Tibial nerve (tissue), 4 donors: ENCODE data around the gene MDM4. TPM values are rescaled to one million over a fixed set of nuclear protein-coding genes. Genes with fewer than 3 reads are reported as not detected.
A peak's percentile ranks its signal among the peaks of the same experiment; 100 is the strongest.

Experiments used
- DNase-seq, 2 donors: peaks; one replicate each; pipeline ENCODE4 v3.0.0-alpha.2; 2019; ENCODE audit warnings: low spot score in 2 of 2
- H3K27ac ChIP-seq, 4 donors: fragments of 200-600 bp; sonication (generic) in 3 of 4; one replicate each; pipeline ENCODE4 v1.5.1; 2017 to 2019; ENCODE audit warnings: mild to moderate bottlenecking in 1 of 4
- H3K27me3 ChIP-seq, 2 donors: fragments of 200-600 bp; sonication (generic) in 1 of 2; one replicate each; pipeline versions ENCODE4 v1.5.1 to v1.6.0; 2017 to 2019
- H3K36me3 ChIP-seq, 3 donors: fragments of 200-600 bp; sonication (generic); one replicate each; pipeline ENCODE4 v1.5.1; 2018 to 2019
- H3K4me1 ChIP-seq, 4 donors: fragments of 200-600 bp; sonication (generic) in 3 of 4; one replicate each; pipeline ENCODE4 v1.5.1; 2017 to 2019
- H3K4me3 ChIP-seq, 4 donors: fragments of 200-600 bp; sonication (generic) in 3 of 4; one replicate each; pipeline ENCODE4 v1.5.1; 2017 to 2019; ENCODE audit warnings: mild to moderate bottlenecking in 1 of 4, moderate library complexity in 1 of 4
- H3K9me3 ChIP-seq, 4 donors: fragments of 200-600 bp; sonication (generic) in 3 of 4; one replicate each; pipeline ENCODE4 v1.5.1; 2017 to 2019
- EP300 ChIP-seq, 2 donors: sonication (generic); formaldehyde crosslinking; IDR thresholded peaks; one replicate each; pipeline ENCODE4 v1.6.1; 2017; ENCODE audit warnings: antibody characterized with exemption in 2 of 2, mild to moderate bottlenecking in 1 of 2
- POLR2A ChIP-seq, 2 donors: fragments of 450-650 bp; IDR thresholded peaks; one replicate each; pipeline ENCODE4 v1.6.1; 2017; ENCODE audit warnings: antibody characterized with exemption in 2 of 2, mild to moderate bottlenecking in 2 of 2, moderate library complexity in 2 of 2
- WGBS, 2 donors: methylation state at CpG; one replicate each; pipeline ENCODE4 v1.1.5; 2018; 5-methylcytosine and 5-hydroxymethylcytosine counted together
- total RNA-seq, 4 donors: library from RNA; depleted of rRNA; stranded (reverse); fragments of >200 nt; gene quantifications; one replicate each; pipeline ENCODE4 v1.1.0, GENCODE V29; 2016
- TF ChIP-seq, protein P1 (sequence below), 5 experiments: fragments of 200-600 bp in 3 of 5; fragments of 450-650 bp in 2 of 5; sonication (generic) in 3 of 5; IDR thresholded peaks; one replicate each; pipeline ENCODE4 v1.5.1; 2016 to 2019; ENCODE audit warnings: antibody characterized with exemption in 5 of 5, mild to moderate bottlenecking in 3 of 5, moderate library complexity in 2 of 5

Gene MDM4
- total RNA-seq, 4 donors from 2014 or later: 83.0 to 113 (median 101) TPM

DNA sequence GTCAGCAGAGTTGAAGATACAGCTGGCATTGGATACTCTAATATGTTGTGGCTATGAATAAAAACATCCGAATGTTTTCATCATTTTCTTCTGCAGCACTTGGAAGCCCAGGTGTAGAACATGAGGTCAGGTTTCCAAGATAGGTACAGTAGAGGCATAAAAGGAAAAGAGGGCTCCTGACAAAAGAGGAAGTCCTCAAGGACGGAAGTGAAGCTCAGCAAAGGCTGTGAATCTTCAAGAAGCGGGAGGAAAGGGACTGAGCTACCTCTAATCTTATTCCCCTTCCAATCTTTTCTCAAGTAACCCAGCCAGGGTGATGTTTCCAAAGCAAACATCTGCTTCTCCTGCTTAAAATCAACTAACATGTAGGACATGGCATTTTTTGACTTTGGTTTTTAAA lies 17.2 kb upstream of the MDM4 start:
- no peaks in the 10 kb centered on the region for H3K36me3 ChIP-seq
- H3K9me3 ChIP-seq: no peaks in the 10 kb centered on the region
- DNase-seq: no peak
- TF ChIP-seq, protein P1, sequence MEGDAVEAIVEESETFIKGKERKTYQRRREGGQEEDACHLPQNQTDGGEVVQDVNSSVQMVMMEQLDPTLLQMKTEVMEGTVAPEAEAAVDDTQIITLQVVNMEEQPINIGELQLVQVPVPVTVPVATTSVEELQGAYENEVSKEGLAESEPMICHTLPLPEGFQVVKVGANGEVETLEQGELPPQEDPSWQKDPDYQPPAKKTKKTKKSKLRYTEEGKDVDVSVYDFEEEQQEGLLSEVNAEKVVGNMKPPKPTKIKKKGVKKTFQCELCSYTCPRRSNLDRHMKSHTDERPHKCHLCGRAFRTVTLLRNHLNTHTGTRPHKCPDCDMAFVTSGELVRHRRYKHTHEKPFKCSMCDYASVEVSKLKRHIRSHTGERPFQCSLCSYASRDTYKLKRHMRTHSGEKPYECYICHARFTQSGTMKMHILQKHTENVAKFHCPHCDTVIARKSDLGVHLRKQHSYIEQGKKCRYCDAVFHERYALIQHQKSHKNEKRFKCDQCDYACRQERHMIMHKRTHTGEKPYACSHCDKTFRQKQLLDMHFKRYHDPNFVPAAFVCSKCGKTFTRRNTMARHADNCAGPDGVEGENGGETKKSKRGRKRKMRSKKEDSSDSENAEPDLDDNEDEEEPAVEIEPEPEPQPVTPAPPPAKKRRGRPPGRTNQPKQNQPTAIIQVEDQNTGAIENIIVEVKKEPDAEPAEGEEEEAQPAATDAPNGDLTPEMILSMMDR (IDR thresholded peaks at IDR 0.05): no peak
- TF ChIP-seq EP300 (IDR thresholded peaks at IDR 0.05) (no peak), POLR2A (IDR thresholded peaks at IDR 0.05) (no peak)
- WGBS, 2 donors: 70 to 75% methylated on average over 3 of the region's 3 CpGs
- H3K4me1 ChIP-seq: peaks cover 0 to 16% (median 5%) of the 10 kb centered on the region in 4 donors
- H3K27me3 ChIP-seq: no peaks in the 10 kb centered on the region
- no peak overlapping the region for H3K4me3 ChIP-seq
- no peak overlapping the region for H3K27ac ChIP-seq

DNA sequence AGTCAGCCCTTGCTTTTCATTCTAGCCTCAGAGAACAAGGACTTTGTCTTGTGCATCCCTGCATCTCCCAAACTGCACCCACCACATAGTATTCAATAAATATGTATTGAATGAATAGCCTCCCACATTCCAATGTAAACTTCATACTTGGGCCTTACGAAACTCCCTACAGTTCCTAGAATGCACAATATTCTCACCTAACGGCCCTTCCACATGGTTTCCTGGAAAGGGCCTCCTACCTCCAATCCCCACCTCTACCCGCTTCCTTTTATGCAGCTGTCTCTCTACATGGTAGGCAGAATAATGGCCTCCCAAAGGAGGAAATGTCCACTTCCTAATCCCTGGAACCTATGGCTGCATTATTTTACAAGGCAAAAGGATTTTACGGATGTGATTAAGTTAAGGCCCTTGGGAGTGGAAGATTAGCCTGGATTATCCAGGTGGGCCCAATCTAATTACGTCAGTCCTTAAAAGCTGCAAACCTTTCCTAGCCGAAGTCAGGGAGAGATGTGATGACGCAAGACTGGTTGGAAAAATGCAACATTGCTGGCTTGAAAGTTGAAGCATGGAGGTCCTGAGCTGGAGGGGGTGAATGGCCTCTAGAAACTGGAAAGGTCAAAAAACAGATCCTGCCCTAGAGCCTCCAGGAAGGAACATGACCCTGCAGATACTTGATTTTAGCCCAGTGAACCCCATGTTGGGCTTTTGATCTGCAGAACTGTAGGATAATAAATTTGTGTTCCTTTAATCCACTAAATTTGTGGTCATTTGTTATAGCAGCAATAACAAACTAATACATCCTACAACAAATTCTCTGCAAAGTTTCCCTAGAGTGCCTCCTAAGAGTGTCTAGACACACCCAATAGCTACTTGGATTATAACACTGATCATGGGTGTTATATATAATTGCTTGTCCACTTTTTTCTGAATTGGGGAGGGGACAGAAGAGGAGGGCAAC lies 16.4 kb upstream of the MDM4 start:
- H3K4me1 ChIP-seq: peaks cover 0 to 16% (median 5%) of the 10 kb centered on the region in 4 donors
- 79 to 80% methylated on average over 7 of the region's 7 CpGs for WGBS, 2 donors
- H3K4me3 ChIP-seq: no peak overlapping the region
- H3K27ac ChIP-seq: no peak overlapping the region
- TF ChIP-seq POLR2A (IDR thresholded peaks at IDR 0.05) (no peak), EP300 (IDR thresholded peaks at IDR 0.05) (no peak)
- TF ChIP-seq, protein P1 (IDR thresholded peaks at IDR 0.05): no peak
- H3K36me3 ChIP-seq: no peaks in the 10 kb centered on the region
- no peak for DNase-seq
- no peaks in the 10 kb centered on the region for H3K9me3 ChIP-seq
- no peaks in the 10 kb centered on the region for H3K27me3 ChIP-seq

DNA sequence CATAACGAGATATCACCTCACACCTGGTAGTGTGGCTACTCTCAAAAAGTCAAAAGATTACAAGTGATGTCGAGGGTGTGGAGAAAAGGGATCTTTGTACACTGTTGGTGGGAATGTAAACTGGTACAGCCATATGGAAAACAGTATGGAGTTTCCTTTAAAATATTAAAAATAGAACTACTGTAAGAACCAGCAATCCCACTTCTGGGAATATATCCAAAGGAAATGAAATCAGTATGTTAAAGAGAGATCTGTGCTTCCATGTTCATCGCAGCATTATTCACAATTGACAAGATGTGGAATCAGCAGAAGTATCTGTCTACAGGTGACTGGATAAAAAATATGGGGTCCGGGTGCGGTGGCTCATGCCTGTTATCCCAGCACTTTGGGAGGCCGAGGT lies 14.0 kb upstream of the MDM4 start:
- no peak overlapping the region for H3K4me3 ChIP-seq
- H3K27ac ChIP-seq: no peak overlapping the region
- H3K36me3 ChIP-seq: no peaks in the 10 kb centered on the region
- TF ChIP-seq, protein P1 (IDR thresholded peaks at IDR 0.05): no peak
- TF ChIP-seq POLR2A (IDR thresholded peaks at IDR 0.05) (no peak), EP300 (IDR thresholded peaks at IDR 0.05) (no peak)
- no peaks in the 10 kb centered on the region for H3K27me3 ChIP-seq
- no peaks in the 10 kb centered on the region for H3K9me3 ChIP-seq
- H3K4me1 ChIP-seq: peaks cover 0 to 18% (median 6%) of the 10 kb centered on the region in 4 donors
- 78 to 80% methylated on average over 6 of the region's 6 CpGs for WGBS, 2 donors
- DNase-seq: no peak

DNA sequence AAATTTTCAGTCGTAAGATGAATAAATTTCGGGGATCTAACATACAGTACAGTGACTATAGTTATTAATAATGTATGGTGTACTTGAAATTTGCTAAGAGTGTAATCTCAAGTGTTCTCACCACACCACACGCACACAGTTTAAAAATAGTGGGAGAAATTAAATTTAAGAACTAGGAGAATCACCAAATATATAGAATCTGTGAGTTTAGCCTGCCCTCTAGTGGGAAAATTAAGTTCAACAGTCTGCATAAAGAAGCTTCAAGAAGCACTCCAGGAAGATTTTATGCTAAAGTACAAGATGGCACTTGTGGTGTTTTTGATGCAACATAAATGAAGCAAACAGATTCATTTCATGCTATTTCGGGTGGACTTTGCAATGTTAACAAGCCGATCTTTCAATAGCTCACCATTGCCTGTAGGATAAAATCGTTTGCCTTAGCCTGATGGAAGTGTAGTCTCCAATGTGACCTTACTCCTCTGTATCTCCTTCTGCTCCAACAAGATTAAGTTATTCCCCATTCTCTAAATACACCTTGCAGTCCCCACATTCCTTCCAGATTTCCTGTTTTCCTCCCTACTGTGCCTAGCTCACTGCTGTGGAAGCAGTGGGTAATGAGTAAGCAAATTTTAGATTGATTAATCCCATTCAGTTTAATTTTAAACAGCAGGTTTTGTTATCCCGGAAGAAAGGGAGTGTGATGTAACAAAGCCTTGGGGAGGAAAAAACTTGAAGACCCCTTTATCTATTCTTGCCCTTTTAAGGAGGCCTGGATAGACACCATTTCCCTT lies 12.9 kb upstream of the MDM4 start:
- H3K36me3 ChIP-seq: no peaks in the 10 kb centered on the region
- peaks cover 0 to 18% (median 6%) of the 10 kb centered on the region in 4 donors for H3K4me1 ChIP-seq
- DNase-seq: peak in 1 of 2 donors; percentile 90
- TF ChIP-seq, protein P1 (IDR thresholded peaks at IDR 0.05): peak; percentile 54 to 88 (median 73)
- TF ChIP-seq EP300 (IDR thresholded peaks at IDR 0.05) (no peak), POLR2A (IDR thresholded peaks at IDR 0.05) (no peak)
- H3K4me3 ChIP-seq: no peak overlapping the region
- H3K27ac ChIP-seq: no peak overlapping the region
- no peaks in the 10 kb centered on the region for H3K9me3 ChIP-seq
- H3K27me3 ChIP-seq: no peaks in the 10 kb centered on the region
- WGBS, 2 donors: 20 to 25% methylated on average over 7 of the region's 7 CpGs
